M059J (cell line): ENCODE results near the gene ISYNA1. TPM values are rescaled to one million over a fixed set of nuclear protein-coding genes. Genes with fewer than 3 reads are reported as not detected.

Experiments used
- DNase-seq: peaks from one replicate; pipeline ENCODE4 v3.0.0-alpha.2; 2012; ENCODE audit warnings: low read depth
- total RNA-seq: library from RNA; depleted of rRNA; stranded (reverse); fragments of >200 nt; shearing (Covaris generic); gene quantifications from 2 replicates; pipeline ENCODE4 v1.2.3, GENCODE V29; 2014

Gene ISYNA1
- total RNA-seq, 1 experiment from 2014 or later: 6.2 TPM

- no peak for DNase-seq
Measured at GRCh38 chr19:18443831-18444230, 5.9 kb upstream of the ISYNA1 start.

- no peak for DNase-seq
Measured at GRCh38 chr19:18443406-18443805, 5.5 kb upstream of the ISYNA1 start.

DNA sequence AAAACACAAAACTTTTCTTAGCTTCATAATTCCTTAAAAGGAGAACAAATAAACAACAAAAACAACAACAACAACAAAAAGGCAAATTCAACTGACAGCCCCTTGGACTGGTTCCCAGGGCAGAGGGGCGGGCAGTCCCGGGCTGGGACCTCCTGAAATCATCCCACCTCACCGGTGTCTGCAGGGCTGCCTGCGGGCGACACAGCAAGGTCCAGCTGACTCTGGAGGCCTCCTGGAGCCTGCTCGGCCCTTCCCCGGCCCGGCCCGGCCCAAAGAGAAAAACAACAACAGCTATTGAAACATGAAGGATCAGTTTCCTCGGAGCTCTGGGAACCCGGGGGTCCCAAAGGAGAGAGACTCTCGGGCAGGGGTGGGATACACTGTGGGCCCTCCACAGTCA lies 5.0 kb upstream of the ISYNA1 start:
- no peak for DNase-seq

GRCh38 chr19:18441804-18442788 lies 4.2 kb upstream of the ISYNA1 start:
- no peak for DNase-seq

DNA sequence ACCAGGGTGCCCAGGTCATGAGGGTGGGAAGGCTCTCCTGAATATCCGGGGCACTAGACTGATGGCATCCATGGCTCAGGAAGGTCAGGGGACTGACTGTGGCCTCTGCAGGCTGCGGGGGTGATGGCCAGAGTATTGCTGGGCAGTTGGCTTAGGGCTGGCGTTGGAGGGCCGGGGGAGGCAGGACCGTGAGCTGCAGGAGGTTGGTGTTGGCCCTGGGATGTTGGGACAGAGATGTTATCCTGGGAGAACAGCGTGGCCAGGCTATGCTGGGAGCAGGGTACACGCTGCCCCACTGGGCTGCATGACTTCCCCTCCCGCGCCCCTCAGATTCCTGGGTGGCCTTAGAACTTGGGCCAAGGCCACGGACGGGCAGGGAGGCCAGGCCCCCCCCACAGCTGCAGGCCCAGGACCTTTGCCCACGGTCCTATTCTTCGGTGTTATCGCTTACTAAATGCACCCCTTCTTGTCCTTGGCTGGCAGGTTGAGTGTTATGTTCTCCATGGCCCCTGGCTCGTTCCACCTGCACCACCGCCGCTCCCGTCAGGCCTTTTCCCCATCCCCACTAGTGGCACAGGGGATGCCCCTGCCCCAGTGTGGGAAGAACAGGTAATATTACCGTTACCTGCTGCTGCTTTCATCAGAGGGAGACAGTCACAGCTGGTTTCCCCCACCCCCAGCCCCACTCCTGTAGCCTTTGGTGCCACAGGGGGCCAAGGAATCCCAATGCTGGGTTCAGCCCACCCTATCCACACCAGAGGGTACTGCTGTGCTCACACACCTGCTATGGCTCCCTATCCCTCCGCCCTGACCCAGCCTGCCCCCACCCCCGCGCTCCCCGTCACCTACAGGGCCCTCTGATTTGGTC lies 3.2 kb upstream of the ISYNA1 start:
- DNase-seq: no peak

DNA sequence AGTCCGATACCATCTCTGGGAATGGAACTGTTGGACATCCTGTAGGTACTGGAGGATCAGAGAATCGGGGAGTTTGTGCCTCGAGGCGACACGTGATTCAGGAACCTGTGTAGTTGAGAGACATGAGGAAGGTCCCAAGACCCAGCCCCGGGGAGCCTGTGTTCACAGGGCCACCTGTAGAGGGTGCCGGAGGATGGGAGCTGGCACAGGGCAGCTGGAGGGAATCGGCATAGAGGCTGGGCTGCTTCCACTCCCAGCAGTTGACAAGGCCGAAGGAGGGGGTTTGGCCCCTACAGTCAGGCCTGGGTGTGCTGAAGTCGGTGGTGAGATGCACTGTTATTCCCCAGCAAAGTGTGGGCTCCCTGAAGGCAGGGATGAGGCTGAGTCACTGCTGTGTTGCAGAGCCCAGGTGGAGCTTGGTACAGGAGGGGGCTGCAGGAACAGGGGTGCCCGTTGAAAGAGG lies 2.5 kb upstream of the ISYNA1 start:
- DNase-seq: no peak

- no peak for DNase-seq
Measured at GRCh38 chr19:18439910-18440237, 1.9 kb upstream of the ISYNA1 start.

GRCh38 chr19:18439025-18439909 lies 1.3 kb upstream of the ISYNA1 start:
- DNase-seq: peak; percentile 86

DNA sequence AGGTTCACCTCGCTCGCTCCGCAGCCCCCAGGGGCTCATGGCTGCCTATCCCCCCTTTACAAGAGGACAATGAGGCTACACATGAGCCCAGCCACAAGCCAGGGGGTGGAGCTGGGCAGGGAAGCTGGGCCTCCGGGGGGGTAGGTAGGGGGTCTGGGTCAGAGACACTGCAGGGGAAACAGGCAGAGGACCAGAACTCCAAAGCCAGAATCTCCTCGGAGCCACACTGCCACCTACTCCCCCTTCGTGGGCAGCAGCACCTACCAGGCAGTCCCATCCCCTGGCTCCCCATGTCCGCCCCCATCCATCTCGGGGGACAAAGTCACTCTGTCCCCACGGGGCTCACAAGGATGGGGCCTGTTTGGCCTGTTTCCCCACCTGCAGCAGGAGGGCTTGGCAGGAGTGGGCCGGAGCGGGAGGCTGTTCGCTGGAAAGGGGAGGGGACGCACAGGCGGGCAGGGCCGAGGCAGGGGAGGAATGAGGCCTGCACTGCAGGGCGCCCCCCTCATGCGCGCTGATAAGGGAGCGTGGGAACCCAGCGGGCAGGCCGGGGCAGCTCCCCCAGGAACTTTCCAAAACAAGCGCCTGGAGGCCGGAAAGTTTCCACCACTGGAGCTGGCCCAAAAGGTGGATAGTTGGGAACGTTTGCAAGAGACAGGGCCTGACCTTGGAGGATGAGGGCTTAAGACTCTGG lies 545 bp upstream of the ISYNA1 start:
- DNase-seq: peak; percentile 48

DNA sequence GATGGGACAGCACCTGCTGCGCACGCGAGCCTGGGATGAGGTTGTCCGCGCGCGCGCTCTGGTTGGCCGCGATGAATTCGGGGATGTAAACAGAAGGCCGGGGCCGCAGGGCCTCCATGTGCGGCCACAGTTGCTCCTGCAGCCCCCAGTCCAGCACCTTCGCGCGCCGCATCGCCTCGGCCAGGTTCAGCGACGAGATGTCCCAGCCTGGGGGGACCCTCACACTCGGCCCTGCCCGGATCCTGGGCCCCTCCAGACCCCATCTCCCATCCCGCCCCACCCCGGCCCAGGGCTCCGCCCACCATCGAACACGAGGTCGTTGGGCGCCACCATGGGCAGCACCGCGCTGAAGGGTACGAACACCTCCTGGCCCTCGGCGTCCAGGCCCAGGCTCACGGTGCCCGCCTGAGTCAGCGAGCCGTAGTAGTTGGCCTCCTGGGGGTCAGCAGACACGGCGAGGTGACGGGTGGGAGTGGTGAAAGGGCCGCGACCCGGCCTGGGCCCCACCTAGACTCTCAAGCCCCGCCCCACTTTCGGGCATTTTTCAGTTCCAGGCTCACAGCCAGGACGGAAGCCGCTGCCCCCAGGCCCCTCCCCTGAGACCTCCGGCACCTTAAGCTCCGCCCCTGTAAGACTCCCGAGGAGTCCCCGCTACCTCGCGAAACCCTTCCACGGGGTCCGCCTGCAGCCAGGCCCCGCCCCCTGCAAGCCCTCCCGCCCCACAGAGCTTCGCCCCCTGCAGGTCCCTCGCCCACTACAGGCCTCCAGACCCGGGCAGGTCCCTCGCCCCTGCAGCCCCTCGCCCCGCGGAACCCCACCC lies 1.1 kb downstream of the ISYNA1 start:
- peak; percentile 47 for DNase-seq

DNA sequence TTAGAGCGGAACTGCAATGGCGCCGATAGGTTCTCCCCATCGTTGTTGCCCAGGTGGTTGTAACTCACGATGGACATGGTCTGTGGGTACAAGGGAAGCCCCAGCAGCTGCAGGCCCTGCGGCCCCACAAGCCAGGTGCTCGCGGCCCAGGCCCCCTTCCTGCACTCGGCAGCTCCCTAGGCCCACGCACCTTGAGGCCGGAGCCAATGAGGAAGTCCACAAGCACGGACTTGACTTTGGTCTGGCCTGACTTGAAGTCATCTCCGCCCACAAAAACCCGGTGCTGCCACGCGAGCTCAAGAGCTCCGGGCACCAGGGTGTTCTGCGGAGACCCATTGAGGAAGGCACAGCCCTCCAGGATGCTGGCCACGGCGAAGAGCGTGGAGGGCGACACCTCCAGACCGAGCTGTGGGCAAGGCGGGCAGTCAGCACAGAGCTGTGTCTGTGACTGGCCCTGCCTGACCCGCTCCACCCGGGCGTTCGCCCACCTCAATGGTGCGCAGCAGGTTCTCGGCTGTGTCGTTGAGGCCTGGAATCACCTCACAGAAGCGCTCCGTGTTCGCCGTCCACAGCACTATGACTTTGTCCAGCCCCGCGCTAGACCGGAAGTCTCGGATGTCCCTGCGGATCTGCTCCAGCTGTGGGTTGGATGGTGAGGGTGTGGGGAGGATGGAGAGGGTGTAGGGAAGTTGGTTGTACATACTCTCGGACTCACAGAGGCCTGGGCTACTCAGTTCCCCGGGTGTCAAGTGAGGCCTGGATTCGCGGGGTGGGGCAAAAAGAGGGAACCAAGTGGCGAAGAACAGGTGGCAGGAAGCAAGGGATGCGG lies 1.9 kb downstream of the ISYNA1 start:
- no peak for DNase-seq

DNA sequence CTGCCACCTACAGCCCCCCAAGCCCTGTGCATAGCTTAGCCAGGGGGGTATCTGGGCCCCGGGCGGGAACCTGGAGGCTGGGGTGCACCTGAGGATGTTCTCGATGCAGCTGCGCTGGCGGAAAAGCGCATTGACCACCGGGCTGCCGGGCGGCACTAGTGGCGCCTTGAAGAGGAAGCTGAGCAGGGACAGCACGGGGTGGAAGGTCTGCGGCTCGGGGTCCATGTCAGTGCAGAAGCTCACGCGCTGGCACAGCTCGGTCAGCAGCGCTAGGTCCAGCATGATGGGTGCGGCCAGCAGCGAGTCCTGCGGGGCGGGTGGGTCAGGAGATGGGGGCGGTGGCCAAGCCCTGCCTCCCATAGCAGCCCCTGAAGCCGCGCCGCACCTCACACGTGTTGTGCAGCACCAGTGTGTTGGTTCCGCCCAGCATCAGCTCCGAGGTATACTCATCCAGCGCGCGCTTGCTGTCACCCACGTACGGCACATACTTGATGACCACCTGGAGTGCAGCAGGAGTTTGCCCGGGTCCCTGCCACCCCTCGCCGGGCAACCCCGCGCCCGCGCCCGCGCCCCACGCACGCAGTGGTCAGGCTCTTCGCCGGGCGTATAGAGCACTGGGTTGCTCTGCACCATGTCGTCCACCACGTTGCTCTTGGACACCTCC lies 2.6 kb downstream of the ISYNA1 start:
- no peak for DNase-seq

DNA sequence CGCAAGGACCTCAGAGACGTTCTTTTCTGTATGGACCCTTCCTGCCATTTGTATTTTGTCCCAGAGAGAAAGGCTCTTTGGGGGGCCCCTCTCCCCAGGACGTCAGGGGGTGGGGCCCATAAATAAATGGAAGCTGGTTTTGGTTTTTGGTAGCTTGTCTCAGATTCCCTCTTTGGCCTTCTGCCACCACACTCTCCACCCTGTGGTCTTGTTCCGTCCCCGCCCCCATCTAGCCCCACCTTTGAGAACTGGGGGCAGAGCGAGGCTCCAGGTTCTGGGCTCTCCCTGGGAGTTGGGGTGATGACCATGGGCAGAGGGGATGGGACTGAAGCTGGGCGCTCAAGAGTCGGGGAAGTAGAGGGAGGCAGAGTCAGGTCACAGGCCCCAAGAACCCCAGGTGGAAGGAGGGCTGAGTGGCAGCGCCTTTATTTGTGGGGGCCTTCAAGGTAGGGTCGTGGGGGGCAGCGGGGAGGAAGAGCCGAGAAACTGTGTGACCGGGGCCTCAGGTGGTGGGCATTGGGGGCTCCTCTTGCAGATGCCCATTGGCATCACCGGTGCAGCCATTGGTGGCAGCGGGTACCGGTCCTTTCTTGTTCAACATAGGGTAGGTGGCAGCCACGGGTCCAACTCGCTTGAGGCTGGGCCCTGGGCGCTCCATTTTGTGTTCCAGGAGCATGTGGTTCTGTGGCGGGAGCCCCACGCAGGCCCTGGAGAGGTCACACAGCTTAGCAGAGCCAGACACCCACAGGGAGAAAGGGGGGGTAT lies 3.3 kb downstream of the ISYNA1 start:
- DNase-seq: no peak

DNA sequence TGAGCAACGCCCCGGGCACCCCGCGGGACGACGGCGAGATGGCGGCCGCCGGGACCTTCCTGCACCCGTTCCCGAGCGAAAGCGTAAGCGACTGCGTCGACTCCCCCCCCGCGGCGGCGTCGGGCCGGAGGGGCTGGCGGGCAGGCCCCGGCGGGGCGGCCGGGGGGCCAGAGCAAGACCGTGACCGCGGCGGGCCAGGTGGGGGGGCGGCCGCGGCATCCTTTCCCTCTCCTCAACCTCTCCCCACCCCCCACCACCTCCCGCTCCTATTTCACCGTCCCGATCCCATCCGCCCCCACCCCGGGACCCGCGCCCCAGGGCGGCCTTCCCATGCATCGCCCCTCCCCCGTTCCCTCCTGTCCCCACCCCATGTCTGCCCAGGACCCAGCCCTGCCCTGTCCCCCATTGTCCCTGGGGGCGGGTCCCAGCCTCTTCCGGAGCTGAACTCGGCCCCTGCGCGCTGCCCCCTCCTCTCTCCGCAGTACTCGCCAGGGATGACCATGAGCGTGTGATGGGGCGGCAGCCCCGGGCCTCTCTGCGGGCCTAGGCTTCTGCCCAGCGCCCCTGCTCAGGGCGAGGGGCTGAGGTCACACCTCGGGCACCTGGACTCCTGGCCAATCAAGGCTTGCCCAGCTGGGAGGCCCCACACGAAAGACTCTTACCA lies 4.1 kb downstream of the ISYNA1 start:
- no peak for DNase-seq

- no peak for DNase-seq
Measured at GRCh38 chr19:18433015-18433691, 4.8 kb downstream of the ISYNA1 start.

- no peak for DNase-seq
Measured at GRCh38 chr19:18432275-18433014, 5.5 kb downstream of the ISYNA1 start.
